Subcutaneous abdominal adipose tissue (tissue), 5 donors: Measurements from ENCODE around the gene RNF150.

ENCODE experiments used
- H3K27ac ChIP-seq: one replicate; pipeline ENCODE4 v1.7.0; 2013; ENCODE audit warnings: low read depth, mild to moderate bottlenecking, inconsistent platforms, low read length, moderate library complexity
- H3K27me3 ChIP-seq, 5 donors: one replicate each; pipeline ENCODE4 v1.7.0; 2013; ENCODE audit warnings: low read length in 5 of 5, inconsistent platforms in 1 of 5; ENCODE audit not compliant: control insufficient read depth in 5 of 5, insufficient read depth in 4 of 5
- H3K36me3 ChIP-seq, 5 donors: one replicate each; pipeline ENCODE4 v1.7.0; 2013; ENCODE audit warnings: low read length in 5 of 5; ENCODE audit not compliant: control insufficient read depth in 5 of 5, insufficient read depth in 5 of 5
- H3K4me1 ChIP-seq, 5 donors: one replicate each; pipeline ENCODE4 v1.7.0; 2013; ENCODE audit warnings: low read length in 5 of 5, mild to moderate bottlenecking in 3 of 5, moderate library complexity in 1 of 5; ENCODE audit not compliant: control insufficient read depth in 5 of 5, insufficient read depth in 5 of 5
- H3K4me3 ChIP-seq, 5 donors: one replicate each; pipeline ENCODE4 v1.7.0; 2013; ENCODE audit warnings: low read length in 5 of 5, low read depth in 1 of 5
- H3K9ac ChIP-seq, 5 donors: one replicate each; pipeline ENCODE4 v1.7.0; 2013; ENCODE audit warnings: low read length in 5 of 5, mild to moderate bottlenecking in 4 of 5, moderate library complexity in 3 of 5
- H3K9me3 ChIP-seq, 5 donors: one replicate each; pipeline ENCODE4 v1.7.0; 2013; ENCODE audit warnings: low read length in 5 of 5; ENCODE audit not compliant: control insufficient read depth in 5 of 5
- donor health status: healthy.
- donor health status: healthy.
- donor health status: healthy.
- donor health status: healthy.
- donor health status: healthy.

RNF150 gene

GRCh38 chr4:141038428-141038827, 94.8 kb downstream of the RNF150 start:
- Histone ChIP-seq H3K9ac (no peak overlapping the region), H3K27ac (no peak overlapping the region), H3K9me3 (peaks cover 0 to 6% (median 0%) of the 10 kb centered on the region in 5 donors), H3K4me1 (peaks cover 0 to 32% (median 10%) of the 10 kb centered on the region in 5 donors), H3K27me3 (no peaks in the 10 kb centered on the region), H3K4me3 (no peak overlapping the region), H3K36me3 (no peaks in the 10 kb centered on the region)

- Histone ChIP-seq H3K36me3 (no peaks in the 10 kb centered on the region), H3K4me1 (peaks cover 0 to 32% (median 10%) of the 10 kb centered on the region in 5 donors), H3K9me3 (peaks cover 0 to 6% (median 0%) of the 10 kb centered on the region in 5 donors), H3K27ac (peak overlapping the region; percentile 8), H3K4me3 (no peak overlapping the region), H3K27me3 (no peaks in the 10 kb centered on the region), H3K9ac (peak overlapping the region in 1 of 5 donors; percentile 32)
Observed at GRCh38 chr4:141037446-141037845, 95.8 kb downstream of the RNF150 start.

- peak overlapping the region; percentile 8 for H3K27ac ChIP-seq
- no peak overlapping the region for H3K9ac ChIP-seq
Observed at GRCh38 chr4:141036786-141037185, 96.5 kb downstream of the RNF150 start.

GRCh38 chr4:141035920-141036319, 97.3 kb downstream of the RNF150 start:
- Histone ChIP-seq H3K27me3 (no peaks in the 10 kb centered on the region), H3K4me1 (peaks cover 0 to 32% (median 10%) of the 10 kb centered on the region in 5 donors), H3K27ac (no peak overlapping the region), H3K4me3 (no peak overlapping the region), H3K36me3 (no peaks in the 10 kb centered on the region), H3K9ac (no peak overlapping the region), H3K9me3 (peaks cover 0 to 6% (median 0%) of the 10 kb centered on the region in 5 donors)

More at GRCh38 chr4:141036786-141037185, 96.5 kb downstream of the RNF150 start:
- Histone ChIP-seq H3K36me3 (no peaks in the 10 kb centered on the region), H3K4me3 (peak overlapping the region in 1 of 5 donors; percentile 4), H3K27me3 (no peaks in the 10 kb centered on the region), H3K9me3 (peaks cover 0 to 6% (median 0%) of the 10 kb centered on the region in 5 donors), H3K4me1 (peaks cover 0 to 32% (median 10%) of the 10 kb centered on the region in 5 donors)

- Histone ChIP-seq H3K4me3 (no peak overlapping the region), H3K27me3 (no peaks in the 10 kb centered on the region), H3K36me3 (no peaks in the 10 kb centered on the region), H3K4me1 (peaks cover 0 to 17% (median 0%) of the 10 kb centered on the region in 5 donors), H3K9me3 (no peaks in the 10 kb centered on the region), H3K9ac (no peak overlapping the region), H3K27ac (no peak overlapping the region)
Observed at GRCh38 chr4:141028024-141028529, 105.2 kb downstream of the RNF150 start.

GRCh38 chr4:141027421-141027820, 105.8 kb downstream of the RNF150 start:
- Histone ChIP-seq H3K27ac (no peak overlapping the region), H3K9ac (no peak overlapping the region), H3K36me3 (no peaks in the 10 kb centered on the region), H3K4me3 (no peak overlapping the region), H3K27me3 (no peaks in the 10 kb centered on the region), H3K9me3 (no peaks in the 10 kb centered on the region), H3K4me1 (peaks cover 0 to 18% (median under 1%) of the 10 kb centered on the region in 5 donors)

GRCh38 chr4:141026900-141027299, 106.4 kb downstream of the RNF150 start:
- H3K27ac ChIP-seq: no peak overlapping the region
- H3K9ac ChIP-seq: no peak overlapping the region
- H3K4me3 ChIP-seq: no peak overlapping the region
- H3K9me3 ChIP-seq: no peaks in the 10 kb centered on the region
- peaks cover 0 to 23% (median 6%) of the 10 kb centered on the region in 5 donors for H3K4me1 ChIP-seq
- H3K27me3 ChIP-seq: no peaks in the 10 kb centered on the region
- H3K36me3 ChIP-seq: no peaks in the 10 kb centered on the region

- Histone ChIP-seq H3K9me3 (no peaks in the 10 kb centered on the region), H3K27me3 (no peaks in the 10 kb centered on the region), H3K27ac (no peak overlapping the region)
Observed at GRCh38 chr4:141023051-141023450, 110.2 kb downstream of the RNF150 start.

GRCh38 chr4:141022111-141022695, 111.1 kb downstream of the RNF150 start:
- H3K4me3 ChIP-seq: no peak overlapping the region
- no peak overlapping the region for H3K27ac ChIP-seq
- no peaks in the 10 kb centered on the region for H3K36me3 ChIP-seq
- H3K9ac ChIP-seq: no peak overlapping the region
- no peaks in the 10 kb centered on the region for H3K27me3 ChIP-seq
- no peaks in the 10 kb centered on the region for H3K9me3 ChIP-seq
- peaks cover 0 to 28% (median 20%) of the 10 kb centered on the region in 5 donors for H3K4me1 ChIP-seq

More at GRCh38 chr4:141023051-141023450, 110.2 kb downstream of the RNF150 start:
- Histone ChIP-seq H3K36me3 (no peaks in the 10 kb centered on the region), H3K4me1 (peaks cover 0 to 36% (median 20%) of the 10 kb centered on the region in 5 donors), H3K4me3 (no peak overlapping the region), H3K9ac (no peak overlapping the region)

GRCh38 chr4:141021397-141022110, 111.7 kb downstream of the RNF150 start:
- peaks cover 0 to 27% (median 20%) of the 10 kb centered on the region in 5 donors for H3K4me1 ChIP-seq
- no peaks in the 10 kb centered on the region for H3K9me3 ChIP-seq
- no peaks in the 10 kb centered on the region for H3K27me3 ChIP-seq
- no peak overlapping the region for H3K4me3 ChIP-seq
- H3K36me3 ChIP-seq: no peaks in the 10 kb centered on the region
- no peak overlapping the region for H3K27ac ChIP-seq
- peak overlapping the region in 1 of 5 donors; percentile 27 for H3K9ac ChIP-seq
